ENCODE measurements around the gene MS4A3. TPM values are rescaled to one million over a fixed set of nuclear protein-coding genes. Genes with fewer than 3 reads are reported as not detected.

MS4A3 gene
- total and polyA plus RNA-seq, 2 experiments from 2014 or later: not detected

GRCh38 chr11:60084631-60085273 lies 28.3 kb downstream of the MS4A3 start:
- Histone ChIP-seq H3K4me1 (ENCODE audit: insufficient read depth) (no peaks in the 10 kb centered on the region), H3K79me2 (no peaks in the 10 kb centered on the region), H3K36me3 (replicated peaks; ENCODE audit: insufficient read depth, low read depth) (no peaks in the 10 kb centered on the region), H3K4me3 (no peak overlapping the region), H3K4me2 (no peak overlapping the region), H3K9me2 (replicated peaks; ENCODE audit: insufficient read depth) (no peaks in the 10 kb centered on the region), H2AFZ (no peak overlapping the region), H3K27me3 (no peaks in the 10 kb centered on the region), H3K9me3 (ENCODE audit: low read depth) (no peaks in the 10 kb centered on the region), H3K27ac (no peak overlapping the region), H4K20me1 (ENCODE audit: insufficient read depth, poor library complexity, severe bottlenecking) (no peaks in the 10 kb centered on the region)
- 55% methylated on average over 3 of the region's 3 CpGs for WGBS (ENCODE audit: low lambda C conversion rate, missing lambda C conversion rate)
- DNase-seq (ENCODE audit: low spot score): no peak
- no peak for TF ChIP-seq EZH2 (IDR thresholded peaks at IDR 0.05; ENCODE audit: borderline replicate concordance)
- no peak for TF ChIP-seq CTCF (IDR thresholded peaks at IDR 0.05; ENCODE audit: poor library complexity)
- TF ChIP-seq EZH2phosphoT487 (IDR thresholded peaks at IDR 0.05; ENCODE audit: low read depth, severe bottlenecking, unreplicated experiment): no peak

- H3K9me3 ChIP-seq (ENCODE audit: low read depth): no peaks in the 10 kb centered on the region
- H3K79me2 ChIP-seq: no peaks in the 10 kb centered on the region
- H3K9me2 ChIP-seq (replicated peaks; ENCODE audit: insufficient read depth): no peaks in the 10 kb centered on the region
- H4K20me1 ChIP-seq (ENCODE audit: insufficient read depth, poor library complexity, severe bottlenecking): no peaks in the 10 kb centered on the region
- H3K27me3 ChIP-seq: no peaks in the 10 kb centered on the region
- no peak for DNase-seq (ENCODE audit: low spot score)
- 73% methylated on average over 2 of the region's 2 CpGs for WGBS (ENCODE audit: low lambda C conversion rate, missing lambda C conversion rate)
- H2AFZ ChIP-seq: no peak overlapping the region
- no peak overlapping the region for H3K4me3 ChIP-seq
- no peak overlapping the region for H3K27ac ChIP-seq
- no peak overlapping the region for H3K4me2 ChIP-seq
- H3K4me1 ChIP-seq (ENCODE audit: insufficient read depth): no peaks in the 10 kb centered on the region
- no peaks in the 10 kb centered on the region for H3K36me3 ChIP-seq (replicated peaks; ENCODE audit: insufficient read depth, low read depth)
- TF ChIP-seq EZH2 (IDR thresholded peaks at IDR 0.05; ENCODE audit: borderline replicate concordance) (no peak), EZH2phosphoT487 (IDR thresholded peaks at IDR 0.05; ENCODE audit: low read depth, severe bottlenecking, unreplicated experiment) (no peak), CTCF (IDR thresholded peaks at IDR 0.05; ENCODE audit: poor library complexity) (no peak)
Measured at GRCh38 chr11:60085909-60086308, 29.4 kb downstream of the MS4A3 start.

GRCh38 chr11:60087239-60087638 lies 30.8 kb downstream of the MS4A3 start:
- Histone ChIP-seq H2AFZ (no peak overlapping the region), H3K79me2 (no peaks in the 10 kb centered on the region), H3K36me3 (replicated peaks; ENCODE audit: insufficient read depth, low read depth) (no peaks in the 10 kb centered on the region), H3K4me2 (no peak overlapping the region), H4K20me1 (ENCODE audit: insufficient read depth, poor library complexity, severe bottlenecking) (no peaks in the 10 kb centered on the region), H3K27me3 (no peaks in the 10 kb centered on the region), H3K9me2 (replicated peaks; ENCODE audit: insufficient read depth) (no peaks in the 10 kb centered on the region), H3K4me1 (ENCODE audit: insufficient read depth) (no peaks in the 10 kb centered on the region), H3K4me3 (no peak overlapping the region), H3K9me3 (ENCODE audit: low read depth) (no peaks in the 10 kb centered on the region), H3K27ac (no peak overlapping the region)
- TF ChIP-seq CTCF (IDR thresholded peaks at IDR 0.05; ENCODE audit: poor library complexity) (no peak), EZH2 (IDR thresholded peaks at IDR 0.05; ENCODE audit: borderline replicate concordance) (no peak), EZH2phosphoT487 (IDR thresholded peaks at IDR 0.05; ENCODE audit: low read depth, severe bottlenecking, unreplicated experiment) (no peak)
- DNase-seq (ENCODE audit: low spot score): no peak
- WGBS (ENCODE audit: low lambda C conversion rate, missing lambda C conversion rate): 64% methylated on average over 1 of the region's 1 CpG

Data from hepatocyte (in vitro differentiated cells).